HepG2 (cell line): Measurements from ENCODE around the gene COL18A1. TPM values are rescaled to one million over a fixed set of nuclear protein-coding genes. Genes with fewer than 3 reads are reported as not detected.
A peak's percentile ranks its signal among the peaks of the same experiment; 100 is the strongest.

Source experiments
- ATAC-seq: fragments of 200-7000 bp; cut with Tn5 transposase; 3 replicates; pipeline ENCODE4 v1.9.1; 2020; ENCODE audit warnings: mild to moderate bottlenecking, moderate library complexity
- BruUV-seq: library from RNA; stranded (reverse); fragments of 400-500 nt; replicated peaks from 2 replicates; lab custom pipeline; 2021; lab: Mats Ljungman, UMichigan
- CTCF ChIA-PET: fragments of 300-600 bp; formaldehyde crosslinking; extraction: SDS; loops from one replicate; lab custom pipeline; 2021; ENCODE audit warnings: low total read pairs, inconsistent platforms, low intra/inter-chr PET ratio; lab: Yijun Ruan, JAX
- POLR2A ChIA-PET: fragments of 350-600 bp; sonication (Branson Sonifier 250); formaldehyde crosslinking; loops from one replicate; lab custom pipeline; 2020; ENCODE audit warnings: antibody characterized with exemption, inconsistent platforms; lab: Yijun Ruan, JAX
- DNase-seq: peaks from one replicate; pipeline ENCODE4 v3.0.0-alpha.2; 2015; ENCODE audit warnings: low spot score
- FAIRE-seq: peaks from 3 replicates; lab custom pipeline; 2011; peaks lifted over from hg19 to GRCh38; lab: Jason Lieb, UNC
- H2AFZ ChIP-seq: one replicate; pipeline ENCODE4 v1.6.1; 2011; ENCODE audit warnings: low read length, inconsistent platforms
- H3K27ac ChIP-seq: fragments of 300-600 bp; 3 replicates; pipeline ENCODE4 v1.8.0; 2011; ENCODE audit warnings: mixed run types, mild to moderate bottlenecking, mixed read lengths, low read length, inconsistent platforms; ENCODE audit not compliant: insufficient read depth; ENCODE audit errors: extremely low read length
- H3K27me3 ChIP-seq, 2 experiments: fragments of 200-600 bp in 1 of 2; 2 replicates in 1 of 2; 3 replicates in 1 of 2; pipeline versions ENCODE4 v1.6.0 to v1.8.0; 2011; ENCODE audit warnings: low read length in 2 of 2, mild to moderate bottlenecking in 2 of 2, moderate library complexity in 2 of 2, inconsistent platforms in 1 of 2; ENCODE audit not compliant: insufficient read depth in 2 of 2, control insufficient read depth in 1 of 2
- H3K36me3 ChIP-seq, 2 experiments: fragments of 200-600 bp in 1 of 2; replicated peaks in 1 of 2; 2 replicates in 1 of 2; 3 replicates in 1 of 2; pipeline versions ENCODE4 v1.5.1 to v1.8.0; 2011; ENCODE audit warnings: low read length in 2 of 2, inconsistent platforms in 1 of 2; ENCODE audit not compliant: insufficient read depth in 2 of 2, control insufficient read depth in 1 of 2
- H3K4me1 ChIP-seq: 2 replicates; pipeline ENCODE4 v1.5.1; 2012; ENCODE audit warnings: low read length, inconsistent platforms; ENCODE audit not compliant: insufficient read depth
- H3K4me2 ChIP-seq: 2 replicates; pipeline ENCODE4 v1.6.0; 2011; ENCODE audit warnings: low read depth, low read length, inconsistent platforms
- H3K4me3 ChIP-seq, 3 experiments: fragments of 200-600 bp in 1 of 3; sonication (generic), shearing (Covaris generic) in 1 of 3; replicated peaks in 1 of 3; 2 replicates each; pipeline ENCODE4 v1.5.1; 2011 to 2016; ENCODE audit warnings: low read length in 3 of 3, inconsistent platforms in 2 of 3, low read depth in 2 of 3, mild to moderate bottlenecking in 2 of 3, control low read depth in 1 of 3, mixed read lengths in 1 of 3; ENCODE audit not compliant: insufficient read depth in 1 of 3
- H3K79me2 ChIP-seq: one replicate; pipeline ENCODE4 v1.6.1; 2011; ENCODE audit warnings: low read length, inconsistent platforms; ENCODE audit not compliant: insufficient read depth
- H3K9ac ChIP-seq: 2 replicates; pipeline ENCODE4 v1.6.0; 2011; ENCODE audit warnings: mild to moderate bottlenecking, low read depth, low read length, inconsistent platforms; ENCODE audit not compliant: insufficient read depth
- H3K9me3 ChIP-seq: 2 replicates; pipeline ENCODE4 v1.5.1; 2012; ENCODE audit warnings: mild to moderate bottlenecking, low read length
- H4K20me1 ChIP-seq: 2 replicates; pipeline ENCODE4 v1.6.0; 2011; ENCODE audit warnings: inconsistent platforms, mild to moderate bottlenecking, low read length, moderate library complexity; ENCODE audit not compliant: insufficient read depth
- MNT ChIP-seq: fragments of 450-650 bp; IDR thresholded peaks from 2 replicates; pipeline ENCODE4 v1.6.1; 2016
- MXI1 ChIP-seq: IDR thresholded peaks from 3 replicates; pipeline ENCODE4 v1.6.1; 2012; ENCODE audit warnings: low read depth, low read length, inconsistent platforms, borderline replicate concordance
- NONO ChIP-seq, 2 experiments: fragments of 450-650 bp in 1 of 2; sonication (generic) in 1 of 2; formaldehyde crosslinking in 1 of 2; IDR thresholded peaks in 1 of 2; conservative IDR thresholded peaks in 1 of 2; 2 replicates each; pipeline versions ENCODE4 v1.6.1 to v1.8.0; 2017 to 2022; ENCODE audit warnings: mild to moderate bottlenecking in 1 of 2, missing genetic modification reagents in 1 of 2, moderate library complexity in 1 of 2
- POLR2A ChIP-seq, 2 experiments: IDR thresholded peaks; 2 replicates each; pipeline ENCODE4 v1.6.1; 2011; ENCODE audit warnings: low read depth in 2 of 2, low read length in 2 of 2, mild to moderate bottlenecking in 1 of 2, moderate library complexity in 1 of 2; ENCODE audit not compliant: insufficient read depth in 1 of 2
- ZNF335 ChIP-seq: sonication (generic); formaldehyde crosslinking; IDR thresholded peaks from 2 replicates; pipeline ENCODE4 v1.4.0; 2020; ENCODE audit warnings: missing genetic modification reagents
- ZNF44 ChIP-seq: sonication (generic); formaldehyde crosslinking; IDR thresholded peaks from 2 replicates; pipeline ENCODE4 v1.5.1; 2020; ENCODE audit warnings: mild to moderate bottlenecking, missing genetic modification reagents
- WGBS: methylation state at CpG from one replicate; pipeline ENCODE4 v1.1.6; 2017; ENCODE audit warnings: low lambda C conversion rate; 5-methylcytosine and 5-hydroxymethylcytosine counted together
- in situ Hi-C: cut with HindIII; loops from 2 replicates; pipeline ENCODE4 v1.10.0; 2017; ENCODE audit warnings: low pct_unique_long_range_greater_than_20kb; ENCODE audit not compliant: extremely low pct_ligation_motif_present
- intact Hi-C: fragments of 100-400 bp; cut with micrococcal nuclease; formaldehyde crosslinking; loops from one replicate; pipeline ENCODE4 v1.10.0; 2022; ENCODE audit not compliant: unreplicated experiment
- polyA plus RNA-seq, 8 experiments: library from polyadenylated mRNA; depleted of rRNA in 3 of 8; stranded (reverse) in 7 of 8; unstranded in 1 of 8; fragments of >200 nt; fragmentation: Illumina TruSeq in 4 of 8; extraction: Trizol in 4 of 8; gene quantifications; 2 replicates each; pipeline versions ENCODE4 v1.2.1 to v1.2.3, GENCODE V29; 2011 to 2016; ENCODE audit warnings: low read depth in 4 of 8, missing spikeins in 1 of 8, mixed read lengths in 1 of 8; ENCODE audit not compliant: insufficient read depth in 1 of 8
- total RNA-seq, 5 experiments: library from RNA; depleted of rRNA; stranded (reverse); fragments of >200 nt; fragmentation: Illumina TruSeq; extraction: Trizol; gene quantifications; 2 replicates each; pipeline ENCODE4 v1.2.3, GENCODE V29; 2016; ENCODE audit warnings: low read depth in 1 of 5

Gene COL18A1
- total and polyA plus RNA-seq, 2 of the 13 experiments (the other 11 are each of a cell fraction or from before 2014, with no cell fraction given), result 79.0 to 102 TPM

GRCh38 chr21:45484318-45484717, 79.4 kb downstream of the COL18A1 start:
- intact Hi-C loops (no loop called here), in situ Hi-C loops (no loop called here)
- no peaks in the 10 kb centered on the region for H3K27me3 ChIP-seq
- CTCF ChIA-PET, result no interaction called here
- no peak for FAIRE-seq
- H3K4me2 ChIP-seq, result no peak overlapping the region
- no TSS peak for BruUV-seq
- POLR2A ChIA-PET, result no interaction called here
- TF ChIP-seq ZNF335 (CRISPR knock-in tag) (no peak), MXI1 (0 out of 3 replicates have a peak, but pooled peaks have one; percentile 13), NONO (IDR thresholded peaks at IDR 0.05) (no peak), NONO (CRISPR knock-in tag; conservative IDR thresholded peaks at IDR 0.05) (0 out of 2 replicates have a peak, but pooled peaks have one; percentile 39), POLR2A (IDR thresholded peaks at IDR 0.05; ENCODE audit: insufficient read depth in 1 of 2, low read depth in 2 of 2, low read length in 2 of 2) (peak in 1 of 2 experiments; percentile 24; a peak in 1 of 4 replicates), MNT (peak; percentile 77), ZNF44 (CRISPR knock-in tag) (no peak)
- H3K27ac ChIP-seq, result no peak overlapping the region
- H2AFZ ChIP-seq, result no peak overlapping the region
- no peak overlapping the region for H3K9ac ChIP-seq
- no peak for ATAC-seq
- H3K36me3 ChIP-seq, result peaks cover 19 to 39% of the 10 kb centered on the region in 2 experiments
- no peaks in the 10 kb centered on the region for H3K9me3 ChIP-seq
- no peaks in the 10 kb centered on the region for H4K20me1 ChIP-seq
- H3K79me2 ChIP-seq, result no peaks in the 10 kb centered on the region
- DNase-seq, result no peak
- no peaks in the 10 kb centered on the region; the same call in 1 of the 2 replicates for H3K4me1 ChIP-seq
- H3K4me3 ChIP-seq, result no peak overlapping the region
- 97% methylated on average over 6 of the region's 6 CpGs for WGBS
